ENCODE data around the gene TRABD.

GRCh38 chr22:50144005-50144614 is 41.6 kb upstream of the TRABD start:
- TF ChIP-seq CTCF (IDR thresholded peaks at IDR 0.05), result no peak
- TF ChIP-seq POLR2A (IDR thresholded peaks at IDR 0.05), result no peak

Measured in heart left ventricle (tissue), 13 donors.